ENCODE results near the gene RFESD. TPM values are rescaled to one million over a fixed set of nuclear protein-coding genes. Genes with fewer than 3 reads are reported as not detected.

The RFESD gene
- total and polyA plus RNA-seq, 2 of the 13 experiments (the other 11 are each of a cell fraction or from before 2014, with no cell fraction given), result 1.1 to 2.2 TPM

- H3K36me3 ChIP-seq (replicated peaks in 1 of 2; ENCODE audit: control insufficient read depth in 1 of 2, insufficient read depth in 2 of 2, low read length in 2 of 2), result no peaks in the 10 kb centered on the region
- H3K27ac ChIP-seq (ENCODE audit: extremely low read length, insufficient read depth, low read length), result no peak overlapping the region
- H3K4me3 ChIP-seq (replicated peaks in 1 of 3; ENCODE audit: insufficient read depth in 1 of 3, low read depth in 2 of 3, low read length in 3 of 3), result no peak overlapping the region
- peaks cover 44% of the 10 kb centered on the region for H3K4me1 ChIP-seq (ENCODE audit: insufficient read depth, low read length)
- ChIA-PET POLR2A (no interaction called here), CTCF (ENCODE audit: low intra/inter-chr PET ratio, low total read pairs) (no interaction called here)
- no peak for FAIRE-seq
- H3K4me2 ChIP-seq (ENCODE audit: low read depth, low read length), result no peak overlapping the region
- intact Hi-C loops (cut with micrococcal nuclease; ENCODE audit: unreplicated experiment) (no loop called here), in situ Hi-C loops (cut with HindIII; ENCODE audit: extremely low pct_ligation_motif_present, low pct_unique_long_range_greater_than_20kb) (no loop called here)
- no peak for ATAC-seq
- H3K9me3 ChIP-seq (ENCODE audit: low read length), result no peaks in the 10 kb centered on the region
- whole genome bisulfite sequencing (ENCODE audit: low lambda C conversion rate), result 62% methylated on average over 1 of the region's 1 CpG
- no peak overlapping the region for H2AFZ ChIP-seq (ENCODE audit: low read length)
- no peak for DNase-seq (ENCODE audit: low spot score)
- H3K27me3 ChIP-seq (ENCODE audit: control insufficient read depth in 1 of 2, insufficient read depth in 2 of 2, low read length in 2 of 2), result no peaks in the 10 kb centered on the region
- no peaks in the 10 kb centered on the region for H3K79me2 ChIP-seq (ENCODE audit: insufficient read depth, low read length)
- no TSS peak for BruUV-seq (replicated peaks)
- H4K20me1 ChIP-seq (ENCODE audit: insufficient read depth, low read length), result no peaks in the 10 kb centered on the region
- no peak overlapping the region for H3K9ac ChIP-seq (ENCODE audit: insufficient read depth, low read depth, low read length)
- TF ChIP-seq NFRKB (IDR thresholded peaks at IDR 0.05), result no peak
- TF ChIP-seq ZNF367 (CRISPR knock-in tag; IDR thresholded peaks at IDR 0.05; ENCODE audit: borderline replicate concordance), result no peak
- no peak for TF ChIP-seq ZNF383 (CRISPR knock-in tag; IDR thresholded peaks at IDR 0.05; ENCODE audit: borderline replicate concordance)
- TF ChIP-seq, protein P1, sequence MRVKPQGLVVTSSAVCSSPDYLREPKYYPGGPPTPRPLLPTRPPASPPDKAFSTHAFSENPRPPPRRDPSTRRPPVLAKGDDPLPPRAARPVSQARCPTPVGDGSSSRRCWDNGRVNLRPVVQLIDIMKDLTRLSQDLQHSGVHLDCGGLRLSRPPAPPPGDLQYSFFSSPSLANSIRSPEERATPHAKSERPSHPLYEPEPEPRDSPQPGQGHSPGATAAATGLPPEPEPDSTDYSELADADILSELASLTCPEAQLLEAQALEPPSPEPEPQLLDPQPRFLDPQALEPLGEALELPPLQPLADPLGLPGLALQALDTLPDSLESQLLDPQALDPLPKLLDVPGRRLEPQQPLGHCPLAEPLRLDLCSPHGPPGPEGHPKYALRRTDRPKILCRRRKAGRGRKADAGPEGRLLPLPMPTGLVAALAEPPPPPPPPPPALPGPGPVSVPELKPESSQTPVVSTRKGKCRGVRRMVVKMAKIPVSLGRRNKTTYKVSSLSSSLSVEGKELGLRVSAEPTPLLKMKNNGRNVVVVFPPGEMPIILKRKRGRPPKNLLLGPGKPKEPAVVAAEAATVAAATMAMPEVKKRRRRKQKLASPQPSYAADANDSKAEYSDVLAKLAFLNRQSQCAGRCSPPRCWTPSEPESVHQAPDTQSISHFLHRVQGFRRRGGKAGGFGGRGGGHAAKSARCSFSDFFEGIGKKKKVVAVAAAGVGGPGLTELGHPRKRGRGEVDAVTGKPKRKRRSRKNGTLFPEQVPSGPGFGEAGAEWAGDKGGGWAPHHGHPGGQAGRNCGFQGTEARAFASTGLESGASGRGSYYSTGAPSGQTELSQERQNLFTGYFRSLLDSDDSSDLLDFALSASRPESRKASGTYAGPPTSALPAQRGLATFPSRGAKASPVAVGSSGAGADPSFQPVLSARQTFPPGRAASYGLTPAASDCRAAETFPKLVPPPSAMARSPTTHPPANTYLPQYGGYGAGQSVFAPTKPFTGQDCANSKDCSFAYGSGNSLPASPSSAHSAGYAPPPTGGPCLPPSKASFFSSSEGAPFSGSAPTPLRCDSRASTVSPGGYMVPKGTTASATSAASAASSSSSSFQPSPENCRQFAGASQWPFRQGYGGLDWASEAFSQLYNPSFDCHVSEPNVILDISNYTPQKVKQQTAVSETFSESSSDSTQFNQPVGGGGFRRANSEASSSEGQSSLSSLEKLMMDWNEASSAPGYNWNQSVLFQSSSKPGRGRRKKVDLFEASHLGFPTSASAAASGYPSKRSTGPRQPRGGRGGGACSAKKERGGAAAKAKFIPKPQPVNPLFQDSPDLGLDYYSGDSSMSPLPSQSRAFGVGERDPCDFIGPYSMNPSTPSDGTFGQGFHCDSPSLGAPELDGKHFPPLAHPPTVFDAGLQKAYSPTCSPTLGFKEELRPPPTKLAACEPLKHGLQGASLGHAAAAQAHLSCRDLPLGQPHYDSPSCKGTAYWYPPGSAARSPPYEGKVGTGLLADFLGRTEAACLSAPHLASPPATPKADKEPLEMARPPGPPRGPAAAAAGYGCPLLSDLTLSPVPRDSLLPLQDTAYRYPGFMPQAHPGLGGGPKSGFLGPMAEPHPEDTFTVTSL (CRISPR knock-in tag; IDR thresholded peaks at IDR 0.05; ENCODE audit: borderline replicate concordance), result no peak
- no peak for TF ChIP-seq KLF11 (CRISPR knock-in tag; IDR thresholded peaks at IDR 0.05)
- no peak for TF ChIP-seq ZEB1 (IDR thresholded peaks at IDR 0.05; ENCODE audit: insufficient replicate concordance, low read depth)
- TF ChIP-seq ZNF629 (CRISPR knock-in tag; conservative IDR thresholded peaks at IDR 0.05), result no peak
- TF ChIP-seq HDAC1 (CRISPR knock-in tag; IDR thresholded peaks at IDR 0.05), result no peak
- TF ChIP-seq MTA3 (CRISPR knock-in tag; IDR thresholded peaks at IDR 0.05), result no peak
- TF ChIP-seq ZNF468 (CRISPR knock-in tag; IDR thresholded peaks at IDR 0.05), result no peak
- TF ChIP-seq ZHX1 (CRISPR knock-in tag; IDR thresholded peaks at IDR 0.05; ENCODE audit: low read depth), result no peak
- no peak for TF ChIP-seq TOE1 (CRISPR knock-in tag; IDR thresholded peaks at IDR 0.05)
- no peak for TF ChIP-seq CEBPG (CRISPR knock-in tag; IDR thresholded peaks at IDR 0.05)
- TF ChIP-seq FOXC1 (CRISPR knock-in tag; IDR thresholded peaks at IDR 0.05; ENCODE audit: borderline replicate concordance), result no peak
- TF ChIP-seq SRY (CRISPR knock-in tag; IDR thresholded peaks at IDR 0.05), result no peak
- TF ChIP-seq SNAPC2 (CRISPR knock-in tag; IDR thresholded peaks at IDR 0.05), result no peak
- TF ChIP-seq ZNF275 (CRISPR knock-in tag; IDR thresholded peaks at IDR 0.05; ENCODE audit: borderline replicate concordance), result no peak
These were observed 22.2 kb downstream of the RFESD start for GRCh38 chr5:95668728-95669127.
